Measurements from ENCODE around the gene NPDC1. TPM values are rescaled to one million over a fixed set of nuclear protein-coding genes. Genes with fewer than 3 reads are reported as not detected.

NPDC1 gene
- total and polyA plus RNA-seq, 2 donors (not counting 1 experiment from before 2014, with no cell fraction given): 0.17 to 0.19 TPM

DNA sequence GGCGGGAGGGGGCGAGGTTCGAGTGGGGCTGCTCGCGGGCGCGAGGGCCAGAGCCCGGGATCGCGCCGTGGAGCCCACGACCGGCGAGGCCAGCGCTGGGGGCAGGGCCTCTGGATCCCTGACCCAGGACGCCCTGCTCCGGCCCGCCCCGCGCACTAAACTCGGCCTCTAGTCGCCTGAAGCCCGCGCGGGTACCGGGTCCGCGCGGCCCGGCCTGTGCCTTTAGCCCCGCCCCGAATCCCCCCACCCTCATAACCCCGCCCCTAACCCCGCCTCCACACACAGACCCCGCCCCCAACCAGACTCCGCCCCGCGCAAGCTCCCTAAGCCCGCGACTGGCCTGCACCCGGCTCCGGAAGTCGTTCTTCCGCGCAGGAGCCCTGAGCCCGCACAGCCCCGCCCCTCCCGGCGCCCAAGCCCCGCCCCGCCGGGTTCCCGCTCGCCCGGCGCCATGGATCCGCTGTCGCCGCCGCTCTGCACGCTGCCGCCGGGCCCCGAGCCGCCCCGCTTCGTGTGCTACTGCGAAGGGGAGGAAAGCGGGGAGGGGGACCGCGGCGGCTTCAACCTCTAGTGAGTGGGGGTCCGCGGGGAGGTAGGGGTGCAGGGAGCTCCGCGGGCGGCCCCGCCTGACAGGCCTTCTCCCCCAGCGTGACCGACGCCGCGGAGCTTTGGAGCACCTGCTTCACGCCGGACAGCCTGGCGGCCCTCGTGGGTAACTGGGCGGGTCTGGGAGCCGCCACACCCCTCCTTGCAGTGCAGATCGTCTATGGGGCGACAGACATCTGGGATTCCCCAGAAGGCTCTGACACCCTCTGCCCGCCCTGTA lies 53.8 kb downstream of the NPDC1 start, which contains the start of gene PAXX:
Gene PAXX, plus strand, starts transcription at position 430 of the 826 bp plus-strand sequence. Its CDS starts 22 bp downstream, at position 452.
- H2AFZ ChIP-seq (ENCODE audit: insufficient read depth, low read depth, low read length, poor library complexity, severe bottlenecking): peak within 1 kb of the TSS; percentile 85
- POLR2A ChIA-PET: interaction anchor here (0.6 to 1.7 kb wide), 13 partner anchors 9 to 251 kb away, joined by 3 to 19 read pairs (median 4); partner anchors contain the start of genes ABCA2, AJM1, FUT7 and TUBB4B

More for the DNA sequence above, 53.8 kb downstream of the NPDC1 start, which contains the start of gene PAXX:
- DNase-seq (peak; percentile 92), ATAC-seq (ENCODE audit: low read depth) (peak; percentile 91)
- Histone ChIP-seq H3K9ac (ENCODE audit: low read length) (peak within 1 kb of the TSS; percentile 82), H3K36me3 (replicated peaks in 1 of 2; ENCODE audit: control extremely low read depth in 1 of 2, control insufficient read depth in 1 of 2, extremely low read depth in 1 of 2, insufficient read depth in 2 of 2, low read length in 1 of 2) (peaks cover 0 to 6% of the 10 kb centered on the region in 2 experiments), H3K27me3 (replicated peaks in 1 of 4; ENCODE audit: control extremely low read depth in 1 of 4, control insufficient read depth in 3 of 4, insufficient read depth in 4 of 4, low read length in 3 of 4) (peaks cover 0 to 3% (median 0%) of the 10 kb centered on the region in 4 experiments), H3K4me2 (replicated peaks; ENCODE audit: low read depth, low read length, poor library complexity, severe bottlenecking) (peak within 1 kb of the TSS; percentile 99), H3K27ac (ENCODE audit: low read length in 2 of 2) (peak within 1 kb of the TSS; percentile 76 to 97), H4K20me1 (ENCODE audit: control insufficient read depth, insufficient read depth, low read length, poor library complexity, severe bottlenecking) (peaks cover 17% of the 10 kb centered on the region), H3K9me3 (ENCODE audit: control extremely low read depth in 1 of 3, control insufficient read depth in 2 of 3, insufficient read depth in 1 of 3, low read length in 2 of 3) (peaks cover 0 to 10% (median 0%) of the 10 kb centered on the region in 3 donors), H3K4me3 (ENCODE audit: control extremely low read depth in 1 of 5, extremely low read depth in 1 of 5, insufficient read depth in 1 of 5, low read depth in 2 of 5, low read length in 4 of 5) (peak within 1 kb of the TSS; percentile 32 to 71 (median 66)), H3K79me2 (ENCODE audit: control insufficient read depth, insufficient read depth, low read length) (peaks cover 10% of the 10 kb centered on the region), H3K4me1 (ENCODE audit: control insufficient read depth in 2 of 2, insufficient read depth in 2 of 2, low read length in 2 of 2) (peaks cover 27 to 38% of the 10 kb centered on the region in 2 donors)
- WGBS (ENCODE audit: insufficient coverage): under 1% methylated on average over 86 of the region's 92 CpGs
- H3K27ac Mint-ChIP-seq: peak within 1 kb of the TSS; percentile 91
- H3K27me3 Mint-ChIP-seq: peaks cover 6% of the 10 kb centered on the region
- H3K4me1 Mint-ChIP-seq: peaks cover 26% of the 10 kb centered on the region
- TF ChIP-seq EZH2 (IDR thresholded peaks at IDR 0.05; ENCODE audit: borderline replicate concordance, insufficient read depth, low read depth, low read length, poor library complexity, severe bottlenecking) (no peak), CTCF (IDR thresholded peaks at IDR 0.05) (no peak)
- H3K9me3 Mint-ChIP-seq (ENCODE audit: insufficient read depth): no peaks in the 10 kb centered on the region
- peak within 1 kb of the TSS; percentile 91 for H3K4me3 Mint-ChIP-seq
- CTCF ChIA-PET: interaction anchor here (0.5 to 2.4 kb wide), 11 partner anchors 9 to 611 kb away, joined by 3 to 20 read pairs (median 5); partner anchors contain the start of genes ABCA2, AJM1, FBXW5 and FUT7
- intact Hi-C loops (cut with micrococcal nuclease): loop anchor here (1.0 to 5.0 kb wide), 7 partner anchors 8 to 510 kb away; partner anchors contain the start of genes ABCA2, FBXW5, PHPT1 and SEC16A

All from B cell (primary cell).